ENCODE measurements around the gene RAPGEF4.

- TF ChIP-seq, protein P1, sequence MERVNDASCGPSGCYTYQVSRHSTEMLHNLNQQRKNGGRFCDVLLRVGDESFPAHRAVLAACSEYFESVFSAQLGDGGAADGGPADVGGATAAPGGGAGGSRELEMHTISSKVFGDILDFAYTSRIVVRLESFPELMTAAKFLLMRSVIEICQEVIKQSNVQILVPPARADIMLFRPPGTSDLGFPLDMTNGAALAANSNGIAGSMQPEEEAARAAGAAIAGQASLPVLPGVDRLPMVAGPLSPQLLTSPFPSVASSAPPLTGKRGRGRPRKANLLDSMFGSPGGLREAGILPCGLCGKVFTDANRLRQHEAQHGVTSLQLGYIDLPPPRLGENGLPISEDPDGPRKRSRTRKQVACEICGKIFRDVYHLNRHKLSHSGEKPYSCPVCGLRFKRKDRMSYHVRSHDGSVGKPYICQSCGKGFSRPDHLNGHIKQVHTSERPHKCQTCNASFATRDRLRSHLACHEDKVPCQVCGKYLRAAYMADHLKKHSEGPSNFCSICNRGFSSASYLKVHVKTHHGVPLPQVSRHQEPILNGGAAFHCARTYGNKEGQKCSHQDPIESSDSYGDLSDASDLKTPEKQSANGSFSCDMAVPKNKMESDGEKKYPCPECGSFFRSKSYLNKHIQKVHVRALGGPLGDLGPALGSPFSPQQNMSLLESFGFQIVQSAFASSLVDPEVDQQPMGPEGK (CRISPR knock-in tag; IDR thresholded peaks at IDR 0.05; ENCODE audit: borderline replicate concordance): no peak
- TF ChIP-seq POLR2A (conservative IDR thresholded peaks at IDR 0.05) (no peak), ZFX (CRISPR knock-in tag; IDR thresholded peaks at IDR 0.05) (no peak), GABPA (tag; conservative IDR thresholded peaks at IDR 0.05; ENCODE audit: low read depth) (no peak), TAF1 (IDR thresholded peaks at IDR 0.05; ENCODE audit: control insufficient read depth, extremely low read depth, insufficient read depth, low read length, severe bottlenecking) (no peak), ZKSCAN1 (IDR thresholded peaks at IDR 0.05; ENCODE audit: low read depth, low read length) (no peak), NFIC (IDR thresholded peaks at IDR 0.05) (no peak), SAFB2 (IDR thresholded peaks at IDR 0.05; ENCODE audit: borderline replicate concordance, low read depth, low read length, severe bottlenecking) (no peak)
These were observed 222.1 kb downstream of the RAPGEF4 start for GRCh38 chr2:172957734-172958133.

Data from K562 (cell line).